ENCODE measurements around the gene RBM47. TPM values are rescaled to one million over a fixed set of nuclear protein-coding genes. Genes with fewer than 3 reads are reported as not detected.

Gene RBM47
- polyA plus RNA-seq, 3 donors: 79.5 to 101 (median 92.8) TPM

GRCh38 chr4:40612831-40613230 is 16.8 kb downstream of the RBM47 start:
- H2AFZ ChIP-seq (ENCODE audit: insufficient read depth, low read depth, low read length, poor library complexity, severe bottlenecking): no peak overlapping the region
- Mint-ChIP-seq H3K36me3 (peaks cover 31 to 44% of the 10 kb centered on the region in 2 donors), H3K27ac (peak overlapping the region; percentile 40 to 92 (median 81)), H3K4me1 (peaks cover 73% of the 10 kb centered on the region), H3K4me3 (no peak overlapping the region), H3K27me3 (ENCODE audit: low read depth in 3 of 3) (peaks cover 0 to 2% (median 2%) of the 10 kb centered on the region in 3 donors), H3K9me3 (peaks cover 0 to 2% (median 0%) of the 10 kb centered on the region in 7 donors)
- H3K4me2 ChIP-seq (replicated peaks; ENCODE audit: extremely low read depth, low read length, poor library complexity, severe bottlenecking): no peak overlapping the region
- peak overlapping the region in 1 of 2 donors; percentile 72 for H3K27ac ChIP-seq (ENCODE audit: low read depth in 1 of 2, low read length in 2 of 2)
- no peak for DNase-seq
- H3K9me3 ChIP-seq (replicated peaks in 1 of 2; ENCODE audit: control insufficient read depth in 1 of 2, insufficient read depth in 1 of 2, low read length in 2 of 2): no peaks in the 10 kb centered on the region
- peaks cover 53 to 85% of the 10 kb centered on the region in 2 donors for H3K4me1 ChIP-seq (ENCODE audit: control insufficient read depth in 1 of 2, insufficient read depth in 2 of 2, low read length in 2 of 2)
- H3K79me2 ChIP-seq (ENCODE audit: insufficient read depth, low read length): peaks cover 100% of the 10 kb centered on the region
- TF ChIP-seq, protein P1, sequence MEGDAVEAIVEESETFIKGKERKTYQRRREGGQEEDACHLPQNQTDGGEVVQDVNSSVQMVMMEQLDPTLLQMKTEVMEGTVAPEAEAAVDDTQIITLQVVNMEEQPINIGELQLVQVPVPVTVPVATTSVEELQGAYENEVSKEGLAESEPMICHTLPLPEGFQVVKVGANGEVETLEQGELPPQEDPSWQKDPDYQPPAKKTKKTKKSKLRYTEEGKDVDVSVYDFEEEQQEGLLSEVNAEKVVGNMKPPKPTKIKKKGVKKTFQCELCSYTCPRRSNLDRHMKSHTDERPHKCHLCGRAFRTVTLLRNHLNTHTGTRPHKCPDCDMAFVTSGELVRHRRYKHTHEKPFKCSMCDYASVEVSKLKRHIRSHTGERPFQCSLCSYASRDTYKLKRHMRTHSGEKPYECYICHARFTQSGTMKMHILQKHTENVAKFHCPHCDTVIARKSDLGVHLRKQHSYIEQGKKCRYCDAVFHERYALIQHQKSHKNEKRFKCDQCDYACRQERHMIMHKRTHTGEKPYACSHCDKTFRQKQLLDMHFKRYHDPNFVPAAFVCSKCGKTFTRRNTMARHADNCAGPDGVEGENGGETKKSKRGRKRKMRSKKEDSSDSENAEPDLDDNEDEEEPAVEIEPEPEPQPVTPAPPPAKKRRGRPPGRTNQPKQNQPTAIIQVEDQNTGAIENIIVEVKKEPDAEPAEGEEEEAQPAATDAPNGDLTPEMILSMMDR (IDR thresholded peaks at IDR 0.05): no peak
- intact Hi-C loops (cut with micrococcal nuclease): no loop called here
- H3K36me3 ChIP-seq (replicated peaks in 1 of 2; ENCODE audit: control insufficient read depth in 1 of 2, insufficient read depth in 2 of 2, low read length in 2 of 2): peaks cover 2 to 28% of the 10 kb centered on the region in 2 donors
- no peaks in the 10 kb centered on the region for H3K27me3 ChIP-seq (ENCODE audit: control insufficient read depth in 2 of 2, insufficient read depth in 2 of 2, low read length in 2 of 2)
- H4K20me1 ChIP-seq (ENCODE audit: insufficient read depth, low read length): peaks cover 74% of the 10 kb centered on the region
- H3K4me3 ChIP-seq (replicated peaks in 1 of 3; ENCODE audit: low read depth in 2 of 3, low read length in 3 of 3): no peak overlapping the region
- H3K9ac ChIP-seq (ENCODE audit: insufficient read depth, low read length, poor library complexity, severe bottlenecking): no peak overlapping the region
- no CpG with 5 or more reads among the region's 2 CpGs for WGBS (ENCODE audit: insufficient coverage)

DNA sequence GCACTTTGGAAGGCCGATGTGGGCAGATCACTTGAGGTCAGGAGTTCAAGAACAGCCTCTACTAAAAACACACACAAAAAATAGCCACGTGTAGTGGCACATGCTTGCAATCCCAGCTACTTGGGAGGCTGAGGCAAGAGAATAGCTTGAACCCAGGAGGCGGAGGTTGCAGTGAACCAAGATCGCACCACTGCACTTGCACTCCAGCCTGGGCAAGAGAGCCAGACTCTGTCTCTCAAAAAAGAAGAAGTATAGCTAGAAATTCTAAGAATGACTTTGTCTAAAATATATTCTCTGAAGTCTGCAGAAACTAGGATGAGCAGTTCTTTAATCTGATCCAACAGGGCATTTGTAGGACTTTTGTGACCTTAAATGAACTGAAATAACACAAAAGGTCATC is 17.4 kb downstream of the RBM47 start:
- 100% methylated on average over 2 of the region's 4 CpGs for WGBS (ENCODE audit: insufficient coverage)
- no peak for DNase-seq
- Histone ChIP-seq H3K79me2 (ENCODE audit: insufficient read depth, low read length) (peaks cover 100% of the 10 kb centered on the region), H4K20me1 (ENCODE audit: insufficient read depth, low read length) (peaks cover 80% of the 10 kb centered on the region), H3K4me1 (ENCODE audit: control insufficient read depth in 1 of 2, insufficient read depth in 2 of 2, low read length in 2 of 2) (peaks cover 56 to 87% of the 10 kb centered on the region in 2 donors), H3K27ac (ENCODE audit: low read depth in 1 of 2, low read length in 2 of 2) (peak overlapping the region; percentile 31 to 72), H3K36me3 (replicated peaks in 1 of 2; ENCODE audit: control insufficient read depth in 1 of 2, insufficient read depth in 2 of 2, low read length in 2 of 2) (peaks cover 2 to 28% of the 10 kb centered on the region in 2 donors), H3K4me3 (replicated peaks in 1 of 3; ENCODE audit: low read depth in 2 of 3, low read length in 3 of 3) (no peak overlapping the region), H3K27me3 (ENCODE audit: control insufficient read depth in 2 of 2, insufficient read depth in 2 of 2, low read length in 2 of 2) (no peaks in the 10 kb centered on the region), H3K4me2 (replicated peaks; ENCODE audit: extremely low read depth, low read length, poor library complexity, severe bottlenecking) (no peak overlapping the region), H2AFZ (ENCODE audit: insufficient read depth, low read depth, low read length, poor library complexity, severe bottlenecking) (no peak overlapping the region), H3K9me3 (replicated peaks in 1 of 2; ENCODE audit: control insufficient read depth in 1 of 2, insufficient read depth in 1 of 2, low read length in 2 of 2) (no peaks in the 10 kb centered on the region), H3K9ac (ENCODE audit: insufficient read depth, low read length, poor library complexity, severe bottlenecking) (no peak overlapping the region)
- Mint-ChIP-seq H3K9me3 (peaks cover 0 to 2% (median 0%) of the 10 kb centered on the region in 7 donors), H3K27me3 (ENCODE audit: low read depth in 3 of 3) (peaks cover 0 to 2% (median 2%) of the 10 kb centered on the region in 3 donors), H3K27ac (peak overlapping the region; percentile 40 to 92 (median 81)), H3K4me3 (no peak overlapping the region), H3K36me3 (peaks cover 31 to 47% of the 10 kb centered on the region in 2 donors), H3K4me1 (peaks cover 76% of the 10 kb centered on the region)
- intact Hi-C loops (cut with micrococcal nuclease): no loop called here
- TF ChIP-seq, protein P1 (IDR thresholded peaks at IDR 0.05): no peak

All from CD14-positive monocyte (primary cell).